GM10847 (cell line): ENCODE data around the gene ABLIM1.

Experiments
- POLR2A ChIP-seq: IDR thresholded peaks from 2 replicates; pipeline ENCODE4 v1.6.1; 2011; ENCODE audit not compliant: insufficient read length; ENCODE audit errors: extremely low read depth

The ABLIM1 gene

DNA sequence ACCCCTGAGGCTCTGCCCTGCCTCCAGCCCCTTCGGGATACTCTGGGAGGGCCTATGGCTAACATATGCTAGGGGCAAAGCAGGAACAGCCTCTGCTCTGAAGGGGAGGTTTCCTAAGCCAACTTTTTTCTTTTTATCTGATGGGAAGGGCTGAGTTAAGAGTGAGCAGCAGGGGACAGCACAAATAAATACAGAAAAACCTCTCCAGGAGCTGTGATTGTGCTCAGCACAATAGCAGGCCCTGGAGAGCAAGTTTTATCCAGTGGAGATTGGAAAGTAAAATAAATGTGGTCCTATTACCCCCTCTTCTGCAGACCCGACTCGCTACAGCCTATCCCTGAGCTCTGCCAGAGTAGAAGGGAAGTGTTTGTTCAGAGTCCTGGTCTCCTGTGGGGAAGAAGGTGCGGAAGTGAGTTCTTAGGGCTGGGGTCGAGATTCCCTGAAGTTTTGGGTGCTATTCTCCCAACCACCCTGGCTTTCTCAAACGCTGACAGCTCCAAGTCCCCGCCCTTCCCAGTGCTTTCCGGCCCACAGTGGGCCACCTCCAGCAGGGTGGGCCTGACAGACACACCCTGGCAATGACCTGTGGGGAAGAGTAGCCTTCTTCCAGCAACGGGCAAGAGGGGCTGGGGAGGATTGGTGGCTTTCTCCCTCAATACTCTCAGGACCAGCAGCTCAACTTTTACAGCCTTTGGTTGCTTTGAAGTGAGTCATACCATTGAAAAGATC lies 230.8 kb downstream of the ABLIM1 start:
- no peak for TF ChIP-seq POLR2A

DNA sequence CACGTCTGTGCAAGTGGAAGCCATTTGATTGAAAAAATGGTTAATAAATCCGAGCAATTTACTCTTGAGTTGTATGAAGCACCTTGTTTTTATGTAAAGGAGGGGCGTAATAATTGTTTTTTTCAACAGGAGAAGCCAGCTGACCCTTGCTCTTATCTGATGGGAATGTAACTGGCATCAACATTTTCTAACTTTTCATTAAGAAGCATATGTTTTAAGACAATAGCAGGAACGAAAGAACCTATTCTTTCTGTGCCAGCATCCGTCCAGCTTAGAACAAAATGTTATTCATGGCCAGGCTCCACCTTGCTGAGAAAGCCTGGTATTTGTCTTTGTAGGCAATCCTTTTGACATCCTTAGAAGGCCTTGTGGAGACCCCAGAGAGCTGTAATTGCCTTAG lies 231.6 kb downstream of the ABLIM1 start:
- TF ChIP-seq POLR2A: no peak

DNA sequence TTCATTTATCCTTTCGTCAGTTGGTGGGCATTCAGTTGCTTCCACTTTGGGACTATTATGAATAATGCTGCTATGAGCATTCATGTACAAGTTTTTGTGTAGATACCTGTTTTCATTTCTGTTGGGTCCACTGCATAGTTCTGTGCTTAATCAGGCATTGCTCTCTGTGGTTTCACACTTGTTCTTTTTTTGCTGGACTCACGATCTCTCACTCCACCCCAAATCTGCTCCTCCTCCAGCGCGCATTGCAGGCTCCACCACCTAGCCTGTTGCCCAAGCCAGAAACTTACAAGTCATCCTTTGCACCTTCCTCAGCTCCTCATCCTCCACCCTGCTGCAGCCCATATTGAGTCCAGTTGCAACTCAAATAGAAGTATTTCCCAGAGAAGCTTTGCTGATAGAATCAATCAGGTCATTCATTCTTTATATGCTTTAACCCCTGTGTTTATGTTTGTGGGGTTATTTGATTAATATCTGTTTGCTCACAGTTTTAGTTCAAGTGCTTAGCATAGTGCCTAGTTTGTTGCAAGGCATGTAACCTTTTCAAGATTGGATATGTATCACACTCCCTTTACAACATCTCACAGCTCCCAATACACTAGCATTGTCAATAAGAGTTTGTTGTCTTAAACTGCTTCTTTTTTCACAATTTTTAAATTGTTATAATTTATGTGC lies 237.1 kb downstream of the ABLIM1 start:
- no peak for TF ChIP-seq POLR2A

DNA sequence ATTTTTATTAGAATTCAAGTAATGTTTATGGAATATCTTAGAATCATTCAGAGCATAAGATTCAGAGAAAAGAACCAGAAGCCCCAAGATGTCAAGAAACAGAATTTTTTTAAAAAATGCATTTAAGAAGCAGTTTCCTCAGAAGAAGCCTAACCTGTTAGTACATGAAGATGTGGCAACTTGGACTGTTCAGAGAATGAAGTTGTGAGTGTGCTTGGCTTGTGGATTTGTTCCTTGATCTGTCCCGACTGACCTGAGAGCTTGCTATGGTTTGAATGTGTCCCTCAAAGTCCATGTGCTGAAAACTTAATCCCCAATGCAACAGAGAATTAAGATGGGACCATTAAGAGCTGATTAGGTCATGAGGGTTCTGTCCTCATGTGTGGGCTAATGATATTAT lies 240.0 kb downstream of the ABLIM1 start:
- TF ChIP-seq POLR2A: no peak

DNA sequence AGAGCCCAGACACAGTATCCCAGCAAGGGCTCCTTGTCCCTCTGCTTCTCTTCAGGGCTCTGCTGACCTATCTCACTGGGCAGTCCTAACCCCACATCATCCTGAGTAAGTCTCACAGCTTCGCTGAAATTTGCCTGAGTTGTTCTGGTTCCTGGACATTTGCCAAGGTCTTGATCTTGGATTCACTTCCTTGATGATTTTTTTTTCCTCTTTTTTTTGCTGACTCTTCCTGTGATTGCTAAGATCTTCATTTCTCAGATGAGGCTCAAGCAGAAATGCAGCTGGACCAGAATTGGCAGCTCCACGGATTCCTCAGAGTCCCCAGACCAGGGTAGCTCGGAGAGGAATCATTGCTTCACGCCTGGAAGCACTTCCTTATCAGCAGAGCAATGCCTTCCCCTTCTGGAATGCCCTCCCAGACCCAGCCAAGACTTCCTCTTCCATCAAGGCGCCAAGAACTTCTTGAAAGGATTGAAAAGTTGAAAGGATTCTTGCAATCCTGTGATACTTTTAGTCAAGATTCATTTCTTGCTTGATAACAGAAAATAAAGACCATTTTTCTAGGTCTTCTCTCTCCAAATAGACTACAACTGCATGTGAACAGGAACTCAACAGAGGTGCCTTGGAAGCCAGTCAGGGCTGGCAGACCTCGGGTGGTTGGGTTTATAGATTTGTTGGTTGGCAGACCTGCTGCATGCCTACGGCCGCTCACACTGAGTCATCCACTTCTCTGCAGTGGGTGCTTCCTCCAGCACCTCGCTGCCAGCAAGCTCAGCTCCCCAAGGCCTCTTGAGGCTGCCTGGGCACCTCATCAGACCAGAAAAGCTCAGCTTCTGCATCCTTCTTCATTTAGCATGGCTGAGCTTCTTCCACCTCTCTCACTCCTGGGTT lies 244.9 kb downstream of the ABLIM1 start:
- no peak for TF ChIP-seq POLR2A

DNA sequence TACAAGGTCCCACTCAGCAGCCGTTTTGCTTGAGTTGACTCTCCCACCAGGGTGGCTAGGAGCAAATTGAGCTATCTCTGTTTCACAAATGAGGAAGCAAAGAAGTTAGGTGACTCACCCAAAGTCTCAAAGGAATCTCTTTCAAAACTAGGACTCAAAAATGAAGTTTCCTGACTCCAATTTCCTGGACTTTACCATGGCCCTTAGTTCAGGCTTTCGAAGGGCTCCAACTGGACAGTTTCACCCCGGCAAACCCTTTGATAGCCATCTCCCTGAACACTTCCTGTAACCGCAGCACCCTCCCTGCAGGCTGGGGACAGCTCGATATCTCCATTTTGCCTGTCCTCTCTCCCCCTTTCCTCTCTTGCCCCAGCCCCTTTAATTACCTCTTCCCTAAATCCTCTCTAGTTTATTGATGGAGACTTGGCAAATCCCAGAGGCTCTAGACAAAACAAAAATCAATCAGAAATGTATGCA lies 249.1 kb downstream of the ABLIM1 start:
- TF ChIP-seq POLR2A: no peak

DNA sequence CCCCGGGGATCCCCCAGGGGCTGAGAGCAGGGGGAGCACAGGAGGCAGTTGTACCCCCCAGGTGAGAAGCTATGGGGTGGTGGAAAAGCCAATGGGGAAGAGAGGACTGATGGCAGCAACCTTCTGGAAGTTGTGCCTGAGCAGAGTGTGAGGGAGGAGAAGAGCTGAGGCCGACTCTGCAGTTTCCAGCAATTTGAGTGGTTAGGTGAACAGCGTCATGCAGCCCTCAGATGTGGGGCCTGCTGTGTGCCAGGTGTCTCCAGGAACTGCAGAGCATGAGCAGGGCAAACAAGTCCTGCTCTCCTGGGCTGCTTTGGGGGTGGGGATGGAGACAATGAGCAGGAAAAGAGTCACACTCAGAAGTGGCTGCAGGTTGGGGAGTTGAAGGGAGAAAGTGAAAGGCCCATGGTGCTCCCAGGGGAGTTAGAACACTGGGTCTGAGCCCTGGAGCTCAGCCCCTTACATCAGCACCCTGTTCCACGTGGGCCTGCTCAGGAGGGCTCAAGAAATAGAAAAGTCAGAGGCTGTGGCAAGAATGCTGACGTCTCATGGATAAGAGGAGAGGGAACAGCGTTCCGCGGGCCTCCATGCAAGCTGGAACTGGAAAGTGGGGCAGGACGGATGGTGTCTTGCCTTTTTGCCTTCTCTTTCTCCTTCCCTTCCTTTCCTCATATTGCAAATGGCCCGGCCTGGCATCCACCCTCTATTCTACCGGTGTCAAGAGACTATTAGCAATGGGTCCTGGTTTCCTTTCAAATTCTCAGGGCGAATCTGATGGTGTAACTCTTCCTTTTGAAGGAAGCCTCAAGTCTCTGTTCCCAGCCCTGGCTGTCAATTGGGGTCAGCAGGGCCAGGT lies 249.7 kb downstream of the ABLIM1 start:
- TF ChIP-seq POLR2A: no peak

DNA sequence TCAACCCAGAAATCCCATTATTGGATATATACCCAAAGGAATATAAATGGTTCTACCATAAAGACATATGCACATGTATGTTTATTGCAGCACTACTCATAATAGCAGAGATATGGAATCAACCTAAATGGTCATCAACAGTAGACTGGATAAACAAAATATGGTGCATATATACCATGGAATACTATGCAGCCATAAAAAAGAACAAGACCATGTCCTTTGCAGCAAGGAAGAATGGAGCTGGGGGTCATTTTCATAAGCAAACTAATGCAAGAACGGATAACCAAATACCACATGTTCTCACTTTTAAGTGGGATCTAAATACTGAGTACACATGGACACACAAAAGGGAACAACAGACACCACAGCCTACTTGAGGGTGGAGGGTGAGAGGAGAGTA lies 251.6 kb downstream of the ABLIM1 start:
- no peak for TF ChIP-seq POLR2A

DNA sequence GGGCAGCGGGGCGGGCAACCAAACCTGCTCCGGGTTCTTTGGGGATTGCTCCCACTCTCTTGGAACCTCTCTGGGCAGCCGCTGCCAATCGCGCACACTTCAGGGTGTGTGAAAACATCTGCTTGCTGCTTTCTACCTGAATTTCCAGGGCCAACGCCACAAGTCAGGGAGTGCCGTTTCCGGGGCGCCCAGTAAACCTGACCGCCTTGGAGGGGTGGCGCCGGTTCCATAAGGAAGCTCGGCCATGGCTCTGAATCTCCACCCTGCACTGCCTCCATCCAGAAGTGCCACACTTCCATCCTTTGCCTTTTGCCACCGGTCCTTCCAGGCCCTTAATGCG lies 253.1 kb downstream of the ABLIM1 start:
- TF ChIP-seq POLR2A: no peak

DNA sequence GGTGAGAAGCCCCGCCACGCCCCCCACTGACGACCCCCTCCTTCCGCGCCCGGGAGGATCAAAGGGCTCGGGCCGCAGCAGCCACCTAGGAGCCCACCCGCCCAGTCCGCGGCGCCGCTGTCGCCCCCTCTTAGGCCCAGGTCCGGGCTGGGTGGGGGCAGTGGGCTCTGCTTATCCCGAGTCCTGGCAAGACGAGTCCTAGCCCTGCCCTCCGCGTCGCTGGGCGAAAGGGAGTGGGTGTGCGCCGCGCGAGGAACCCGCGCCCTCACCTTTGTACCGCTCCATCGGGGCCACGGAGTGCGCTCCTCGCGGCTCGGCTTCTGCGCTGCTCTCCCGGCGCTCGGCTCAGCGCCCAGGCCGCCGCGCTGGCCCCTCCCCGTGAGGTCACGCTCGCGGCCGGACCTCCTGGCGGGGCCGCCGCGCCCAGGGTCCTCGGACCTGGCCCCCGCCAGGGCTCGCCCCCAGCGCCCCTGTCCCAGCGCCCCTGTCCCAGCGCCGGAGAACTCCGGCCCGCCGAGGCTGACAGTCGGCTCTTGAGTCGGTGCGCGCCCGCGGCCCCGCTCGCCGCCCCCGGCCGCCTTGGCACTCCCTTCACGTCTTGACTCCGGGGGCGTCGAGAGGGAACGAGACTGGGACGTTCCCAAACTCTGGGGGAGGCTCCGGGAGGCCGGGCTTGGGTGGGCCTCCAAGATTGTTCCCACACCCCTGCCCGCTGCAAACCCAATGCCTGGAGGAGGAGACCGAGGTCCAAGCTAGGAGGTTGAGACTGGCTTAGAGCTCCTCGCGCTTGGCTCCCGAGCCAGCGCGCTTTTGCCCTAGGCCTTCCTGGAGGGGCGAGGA lies 253.7 kb downstream of the ABLIM1 start, which contains the start of gene AFAP1L2:
TSS of gene AFAP1L2 (minus strand) at position 332 of the 840 bp plus-strand sequence. CDS start at position 285, 47 bp downstream.
- no peak for TF ChIP-seq POLR2A

DNA sequence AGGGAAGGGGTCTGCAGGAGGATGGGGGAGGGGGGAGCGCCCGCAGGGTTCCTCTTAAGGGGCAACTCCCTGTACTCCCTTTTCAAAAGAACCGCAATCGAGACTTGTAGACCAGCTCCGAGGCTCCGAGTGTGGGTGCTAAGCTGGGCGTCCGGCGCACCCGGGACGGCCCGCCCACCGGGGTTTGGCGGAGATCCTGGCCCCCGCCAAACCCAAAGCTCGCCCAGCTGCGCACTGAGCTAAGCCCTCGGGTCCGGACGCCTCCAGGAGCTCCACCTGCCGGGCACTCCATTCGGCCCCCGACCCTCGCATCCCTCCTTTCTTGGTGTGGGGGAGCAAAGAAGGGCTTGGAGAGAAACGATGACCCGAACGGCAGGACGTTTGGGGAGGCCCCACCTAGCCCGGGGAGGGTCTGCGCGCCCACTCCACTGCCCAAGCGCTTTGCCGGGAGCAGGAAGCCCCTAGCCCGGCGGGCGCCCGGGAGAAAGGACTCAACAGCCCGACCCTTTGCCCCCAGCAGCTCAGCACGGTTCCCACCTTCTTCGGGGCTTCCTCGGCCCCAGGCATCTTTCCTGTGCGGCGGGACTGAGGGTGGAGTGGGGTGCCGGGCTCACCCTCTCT lies 254.4 kb downstream of the ABLIM1 start:
- no peak for TF ChIP-seq POLR2A

DNA sequence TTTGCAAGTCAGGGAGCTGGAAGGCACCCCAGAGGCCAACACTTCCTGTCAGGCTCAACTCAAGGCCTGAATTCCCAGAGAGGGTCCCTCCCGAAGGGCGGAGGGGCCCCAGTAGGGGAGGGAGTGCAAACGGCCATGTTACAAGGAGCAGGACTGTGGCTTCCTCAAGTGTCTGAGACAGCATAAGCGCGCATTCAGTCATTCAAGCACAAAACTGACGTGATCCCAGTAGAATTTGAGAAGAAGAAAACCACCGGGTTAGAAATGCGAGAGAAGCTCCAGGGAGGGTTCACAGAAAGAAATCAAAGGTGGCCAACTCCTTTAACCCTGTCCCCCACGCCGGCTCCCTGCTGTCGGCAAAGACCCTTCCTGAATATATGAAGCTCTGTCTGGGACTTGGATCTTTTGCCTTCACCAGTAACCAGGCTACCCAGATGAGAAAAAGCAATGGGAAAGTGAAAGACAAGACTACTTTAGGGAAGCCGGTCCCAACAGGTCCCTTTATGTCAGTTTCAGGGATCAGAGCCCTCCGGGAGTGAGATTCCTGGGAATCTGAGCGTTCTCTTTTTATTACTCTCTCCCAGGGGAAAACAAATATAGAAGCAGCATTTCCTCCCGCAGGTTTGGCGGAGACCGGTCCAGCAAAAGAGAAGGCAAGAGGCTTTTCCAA lies 255.1 kb downstream of the ABLIM1 start:
- TF ChIP-seq POLR2A: no peak

DNA sequence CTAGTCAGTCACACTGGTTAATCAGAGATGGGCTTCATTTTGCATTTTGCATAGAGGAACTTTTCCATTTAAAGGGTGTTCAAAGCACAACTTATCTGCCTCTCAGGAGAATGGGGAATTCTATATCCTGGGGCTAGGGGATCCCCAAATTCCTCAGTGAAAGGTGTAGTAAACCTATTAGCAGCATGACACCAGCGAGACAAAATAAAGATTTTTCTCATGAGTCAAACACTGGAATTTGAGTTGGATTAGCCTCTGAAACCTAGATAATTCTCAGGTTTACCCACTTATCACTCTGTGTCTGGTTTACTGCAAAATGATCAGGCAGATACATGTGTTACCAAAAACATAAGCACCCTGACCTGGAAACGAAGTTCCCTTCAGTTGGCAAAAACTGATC lies 255.8 kb downstream of the ABLIM1 start:
- no peak for TF ChIP-seq POLR2A
